Frontal cortex (tissue), 4 donors: Measurements from ENCODE around the gene PCNT. TPM values are rescaled to one million over a fixed set of nuclear protein-coding genes. Genes with fewer than 3 reads are reported as not detected.
"Not testable (repeated sequence)": the region's sequence is repeated elsewhere in the genome, so short reads cannot be mapped to it uniquely, and the experiment has no call there.

ENCODE experiments used
- DNase-seq, 2 donors: peaks; one replicate each; pipeline ENCODE4 v3.0.0; 2012; ENCODE audit warnings: low spot score in 2 of 2
- FAIRE-seq: peaks from 2 replicates; lab custom pipeline; 2012; peaks lifted over from hg19 to GRCh38; lab: Jason Lieb, UNC
- total RNA-seq: library from RNA; depleted of rRNA; stranded (reverse); fragments of >200 nt; gene quantifications from one replicate; pipeline ENCODE4 v1.2.3, GENCODE V29; 2014
- donor health status: control.
- donor health status: control.
- donor health status: control.

PCNT gene
- total RNA-seq, 1 donor from 2014 or later = 15.5 TPM

DNA sequence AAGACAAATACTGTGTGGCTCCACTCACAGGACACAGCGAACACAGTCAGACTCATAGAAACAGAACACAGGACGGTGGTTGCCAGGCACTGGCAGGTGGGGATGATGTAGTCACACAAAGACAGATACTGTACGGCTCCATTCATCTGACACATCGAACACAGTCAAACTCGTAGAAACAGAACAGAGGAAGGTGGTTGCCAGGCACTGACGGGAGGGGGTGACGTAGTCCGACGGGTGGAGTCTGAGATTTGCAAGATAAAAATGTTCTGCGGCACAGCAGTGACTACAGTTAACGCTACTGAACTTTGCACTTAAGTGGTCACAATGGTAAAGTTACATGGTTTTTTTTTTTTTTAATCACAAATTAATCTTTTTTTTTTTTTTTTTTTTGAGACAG, 19.0 kb upstream of the PCNT start:
- no peak for FAIRE-seq
- no peak for DNase-seq

DNA sequence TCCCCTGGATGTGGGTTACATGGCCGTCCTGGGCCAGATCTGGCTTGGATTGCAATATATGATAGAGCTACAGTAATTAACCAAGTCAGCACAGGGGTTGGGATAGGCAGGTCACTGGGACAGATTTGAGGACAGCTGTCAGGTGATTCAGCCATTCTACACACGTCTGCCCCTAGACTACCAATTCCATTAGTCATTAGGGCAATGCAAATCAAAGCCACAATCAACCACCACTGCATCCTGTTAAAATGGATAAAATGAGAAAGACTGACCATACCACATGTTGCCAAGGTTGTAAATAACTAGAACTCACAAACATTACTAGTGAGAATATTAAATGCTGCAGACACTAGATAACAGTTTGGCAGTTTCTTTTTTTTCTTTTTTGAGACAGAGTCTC, 16.3 kb upstream of the PCNT start:
- DNase-seq = no peak
- FAIRE-seq = no peak

- FAIRE-seq = no peak
- DNase-seq = no peak
These were observed 15.5 kb upstream of the PCNT start for GRCh38 chr21:46308431-46308830.

- not testable (repeated sequence) for FAIRE-seq, DNase-seq
These were observed 13.7 kb upstream of the PCNT start for GRCh38 chr21:46310260-46310659.

DNA sequence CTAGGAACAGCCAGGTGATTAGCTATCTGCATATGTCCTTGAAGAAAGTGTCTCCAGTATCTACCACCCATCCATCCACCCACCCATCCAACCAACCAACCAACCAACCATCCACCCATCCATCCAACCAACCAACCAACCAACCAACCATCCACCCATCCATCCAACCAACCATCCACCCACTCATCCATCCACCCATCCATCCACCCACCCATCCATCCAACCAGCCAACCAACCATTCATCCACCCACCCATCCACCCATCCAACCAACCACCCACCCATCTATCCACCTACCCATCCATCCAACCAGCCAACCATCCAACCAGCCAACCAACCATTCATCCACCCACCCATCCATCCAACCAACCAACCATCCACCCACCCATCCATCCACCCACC, 12.4 kb upstream of the PCNT start:
- DNase-seq (no peak), FAIRE-seq (no peak)

DNA sequence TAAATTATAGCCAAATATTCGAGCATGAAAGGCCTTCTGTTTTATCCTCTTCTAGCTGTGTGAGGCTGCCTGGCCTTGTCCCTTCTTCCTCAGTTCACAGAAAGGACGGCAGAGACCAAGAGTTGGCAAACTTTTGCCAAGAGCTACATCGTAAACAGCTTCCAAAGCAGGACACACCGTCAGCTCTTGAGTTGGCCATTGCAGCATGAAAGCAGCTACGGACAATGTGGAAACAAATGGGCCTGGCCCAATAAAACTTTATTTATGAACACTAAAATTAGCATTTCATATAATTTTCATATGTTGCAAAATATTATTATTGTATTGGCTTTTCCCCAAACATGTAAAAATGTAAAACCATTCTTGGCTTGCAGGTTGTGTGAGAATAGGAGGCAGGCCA, 11.0 kb upstream of the PCNT start:
- no peak for FAIRE-seq

DNA sequence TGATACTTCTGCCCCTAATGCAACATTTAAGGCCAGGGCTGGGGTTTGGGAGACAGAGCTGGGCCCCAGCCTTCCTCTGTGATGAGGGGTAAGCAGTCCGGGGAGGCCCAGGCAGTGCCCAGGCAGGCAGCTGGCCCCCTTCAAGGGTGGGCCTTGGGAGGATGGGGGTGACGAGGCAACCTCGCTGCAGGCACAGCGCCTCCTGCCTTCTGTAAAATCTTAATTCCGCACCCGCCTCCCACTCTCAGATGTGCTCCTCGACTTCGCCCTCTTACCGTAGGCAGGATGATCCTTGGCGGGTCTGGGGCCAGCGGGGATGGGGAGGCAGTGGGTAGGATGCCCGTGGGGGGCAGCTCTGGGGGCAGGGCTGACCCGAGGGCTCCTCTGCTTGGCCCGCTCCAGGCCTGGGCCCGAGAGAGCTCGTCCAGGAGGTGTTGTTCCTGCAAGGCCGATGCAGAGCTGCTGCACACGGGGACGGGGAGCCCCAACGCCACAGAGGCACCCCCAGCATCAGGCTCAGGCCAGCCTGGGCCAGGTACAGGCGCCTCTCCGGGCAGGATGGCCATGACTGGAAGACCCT, 9.4 kb upstream of the PCNT start:
- no peak for FAIRE-seq
- no peak for DNase-seq

More for the DNA sequence above, 11.0 kb upstream of the PCNT start:
- no peak for DNase-seq

DNA sequence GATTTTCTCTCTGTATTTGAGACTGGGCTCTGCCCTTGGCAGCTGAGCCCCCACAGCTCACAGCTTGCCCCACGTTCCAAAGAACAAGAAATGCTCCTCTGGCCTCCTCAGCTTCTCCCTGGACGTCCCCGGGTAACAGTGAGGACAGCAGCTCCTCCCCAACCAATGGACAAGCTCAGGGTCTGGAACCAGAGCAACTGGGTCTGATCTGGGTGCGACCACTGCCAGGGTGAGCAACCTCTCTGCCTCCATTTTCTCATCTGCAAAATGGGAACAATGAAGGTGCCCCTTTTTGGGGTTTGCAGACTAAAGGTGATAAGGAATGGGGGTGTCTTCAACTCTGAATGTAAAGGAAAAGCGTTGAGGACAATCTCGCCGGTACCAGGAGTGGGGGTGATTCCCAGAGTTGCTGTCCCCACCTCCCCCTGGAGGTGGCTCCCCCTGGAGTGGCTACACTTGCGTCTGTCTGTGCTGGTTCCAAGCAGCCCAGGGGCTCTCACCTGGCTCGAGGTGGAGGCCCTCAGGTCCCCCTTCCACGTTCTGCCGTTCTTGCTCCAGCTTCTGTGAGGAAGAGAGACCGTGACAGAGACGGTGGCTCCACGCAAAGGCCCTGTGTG, 7.1 kb upstream of the PCNT start:
- FAIRE-seq = no peak
- DNase-seq = no peak

GRCh38 chr21:46317710-46318463, 6.1 kb upstream of the PCNT start:
- no peak for DNase-seq
- no peak for FAIRE-seq

DNA sequence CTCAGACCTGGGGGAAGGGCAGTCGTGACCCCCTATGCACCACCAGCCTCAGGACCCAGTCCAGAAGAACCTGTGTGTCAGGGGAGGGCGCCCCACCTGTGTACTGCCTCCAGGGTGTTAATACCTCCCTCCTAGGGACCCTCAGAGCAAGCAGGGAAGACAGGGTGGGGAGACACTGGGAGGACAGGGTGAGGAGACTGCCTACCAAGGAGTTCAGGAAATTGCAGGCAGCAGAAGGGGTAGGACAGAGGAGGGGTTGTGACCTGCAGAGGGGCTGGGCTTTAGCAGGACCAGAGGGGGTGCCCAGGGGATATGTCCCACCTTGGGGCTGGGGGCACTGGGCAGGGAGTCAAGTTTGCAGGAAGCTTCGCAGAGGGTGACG, 5.5 kb upstream of the PCNT start:
- no peak for DNase-seq
- FAIRE-seq = no peak

GRCh38 chr21:46319186-46319585, 4.8 kb upstream of the PCNT start:
- DNase-seq (no peak), FAIRE-seq (no peak)

- no peak for DNase-seq
- no peak for FAIRE-seq
These were observed 3.6 kb upstream of the PCNT start for GRCh38 chr21:46320331-46320801.

DNA sequence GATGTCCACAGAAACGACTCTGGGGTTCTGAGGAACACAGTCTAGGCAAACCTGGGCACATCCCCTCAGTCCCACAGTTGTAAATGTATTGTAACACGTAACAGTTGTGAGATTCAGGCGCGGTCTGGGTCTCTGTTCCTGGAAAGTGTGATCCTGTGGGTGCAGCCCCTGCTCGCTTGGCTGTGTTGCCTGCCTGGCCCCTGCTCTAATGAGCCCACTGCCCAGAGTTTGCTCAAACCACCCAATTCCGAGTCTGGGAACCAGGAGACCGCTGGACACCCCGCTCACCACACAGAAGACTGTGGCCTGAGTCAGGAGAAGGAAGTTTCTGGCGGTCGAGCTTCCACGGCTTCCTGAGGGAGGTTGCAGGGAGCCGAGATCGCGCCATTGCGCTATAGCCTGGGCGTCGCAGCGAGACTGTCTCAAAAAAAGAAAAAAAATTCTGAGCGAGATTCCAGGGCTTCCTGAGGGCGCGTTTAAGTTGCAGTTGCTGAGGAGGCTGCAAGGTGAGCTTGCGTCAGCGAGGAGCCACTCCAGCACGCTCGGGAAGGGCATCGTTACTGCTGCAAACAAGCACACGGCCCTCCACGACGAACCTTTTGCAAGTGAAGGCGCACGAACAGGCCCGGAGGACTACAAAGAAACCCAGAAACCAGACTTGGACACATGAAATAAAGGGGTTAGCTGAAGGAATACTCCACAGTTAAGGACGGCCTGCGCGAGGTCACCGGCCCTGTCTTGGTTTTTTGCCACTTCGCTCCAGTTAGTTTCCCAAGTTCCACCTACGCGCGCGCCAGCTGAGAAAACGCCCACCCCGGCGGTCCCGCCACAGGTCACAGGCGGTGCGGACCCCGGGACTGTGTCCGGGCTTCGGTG, 1.4 kb upstream of the PCNT start:
- FAIRE-seq (no peak), DNase-seq (no peak)

- DNase-seq (no peak), FAIRE-seq (no peak)
These were observed 688 bp upstream of the PCNT start for GRCh38 chr21:46323227-46323709.

DNA sequence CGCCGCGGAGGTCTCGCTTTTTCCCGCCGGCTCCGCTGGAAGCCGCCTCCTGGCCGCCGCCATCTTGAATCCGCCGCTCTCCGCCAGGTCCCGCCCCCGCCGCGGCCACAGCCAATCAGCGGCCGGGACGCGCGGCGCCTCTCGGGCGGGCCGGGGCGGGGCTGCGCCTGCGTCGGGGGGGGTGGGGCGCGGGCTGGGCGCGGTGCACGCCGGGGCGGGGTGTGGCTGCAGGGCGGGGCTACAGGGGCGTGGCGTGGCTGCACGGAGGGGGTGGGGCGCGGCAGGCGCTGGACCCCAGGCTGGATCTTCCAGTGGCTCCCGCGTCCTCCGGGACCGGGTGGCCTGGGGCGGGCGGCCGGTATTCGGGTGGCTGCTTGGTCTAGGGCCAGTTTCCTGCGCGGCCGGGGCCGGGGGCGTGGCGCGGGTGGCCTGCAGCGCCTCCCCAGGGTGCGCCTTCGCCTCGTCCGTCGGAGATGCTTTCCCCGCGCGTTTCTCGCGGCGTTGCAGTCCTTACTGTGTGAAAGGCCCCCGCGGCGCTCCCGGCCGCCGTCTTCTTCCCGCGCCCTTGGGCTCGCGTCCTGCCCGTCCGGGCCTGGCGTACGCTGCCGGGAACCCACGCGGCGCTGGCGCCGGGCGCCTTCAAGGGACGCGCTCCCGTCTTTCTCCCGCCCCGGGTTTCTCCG, 575 bp downstream of the PCNT start:
- DNase-seq (peak; percentile 95 to 98), FAIRE-seq (no peak)

GRCh38 chr21:46325073-46325912, 1.3 kb downstream of the PCNT start:
- FAIRE-seq = no peak
- peak in 1 of 2 donors; percentile 43 for DNase-seq

- DNase-seq (no peak), FAIRE-seq (no peak)
These were observed 2.3 kb downstream of the PCNT start for GRCh38 chr21:46326110-46326703.

DNA sequence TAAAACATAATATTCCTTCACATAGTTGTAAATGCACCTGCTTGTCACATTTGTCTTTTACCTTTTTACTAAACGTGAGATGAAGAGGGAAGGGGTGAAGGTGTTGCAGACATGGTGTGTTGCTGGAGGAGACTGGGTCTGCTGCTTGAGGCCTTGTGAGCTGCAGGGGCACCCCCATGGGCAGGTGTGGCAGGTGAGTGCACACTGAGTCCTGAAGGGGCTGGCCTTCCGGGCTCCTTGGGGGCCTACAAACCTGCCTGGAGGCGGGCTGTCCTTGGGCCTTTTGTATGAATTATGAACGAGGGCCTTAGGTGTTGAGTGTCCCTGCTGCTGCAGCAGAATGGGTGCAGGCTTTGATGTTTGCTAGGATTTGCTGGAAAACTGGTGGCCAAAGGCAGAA, 3.8 kb downstream of the PCNT start:
- FAIRE-seq (no peak), DNase-seq (no peak)
